ENCODE measurements around the gene KCNQ1OT1.

DNA sequence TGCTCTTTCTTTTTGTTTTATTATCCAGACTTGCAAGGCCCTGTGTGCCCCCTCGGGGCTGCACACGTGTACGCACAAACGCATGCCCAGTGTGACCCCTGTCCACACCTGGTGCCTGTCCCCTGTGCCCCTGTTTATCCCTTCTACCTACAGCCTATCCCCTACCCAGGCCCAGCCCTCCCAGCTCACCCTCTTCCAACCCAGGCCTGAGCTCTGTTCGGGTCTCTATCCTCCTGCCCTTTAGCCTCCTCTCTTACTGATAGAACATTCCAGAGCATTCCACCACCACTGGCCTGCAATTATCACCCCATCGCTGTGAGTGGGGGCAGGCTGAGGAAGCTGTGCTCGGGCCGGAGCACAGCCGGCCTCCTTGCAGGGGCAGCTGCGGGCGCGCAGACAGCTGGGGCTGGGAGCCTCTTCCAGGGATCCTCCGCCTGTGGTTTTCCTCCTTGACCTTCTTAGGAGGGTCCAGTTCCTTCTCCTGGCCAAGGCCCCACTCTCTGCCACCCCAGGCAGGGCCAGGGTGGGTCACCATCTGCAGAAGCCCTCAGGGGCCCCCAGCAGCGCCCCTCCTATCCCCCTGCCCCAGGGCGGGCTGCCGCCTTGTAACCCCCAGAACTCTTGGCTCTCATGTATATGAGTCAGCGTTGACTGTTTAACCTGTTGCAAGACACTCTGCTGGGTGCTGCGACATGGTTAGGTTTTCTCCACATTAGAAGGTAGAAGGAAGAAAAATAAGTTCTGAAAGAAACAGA, 41.8 kb upstream of the KCNQ1OT1 start:
- TF ChIP-seq POLR2AphosphoS5 (IDR thresholded peaks at IDR 0.05) = no peak
- TF ChIP-seq, protein P1, sequence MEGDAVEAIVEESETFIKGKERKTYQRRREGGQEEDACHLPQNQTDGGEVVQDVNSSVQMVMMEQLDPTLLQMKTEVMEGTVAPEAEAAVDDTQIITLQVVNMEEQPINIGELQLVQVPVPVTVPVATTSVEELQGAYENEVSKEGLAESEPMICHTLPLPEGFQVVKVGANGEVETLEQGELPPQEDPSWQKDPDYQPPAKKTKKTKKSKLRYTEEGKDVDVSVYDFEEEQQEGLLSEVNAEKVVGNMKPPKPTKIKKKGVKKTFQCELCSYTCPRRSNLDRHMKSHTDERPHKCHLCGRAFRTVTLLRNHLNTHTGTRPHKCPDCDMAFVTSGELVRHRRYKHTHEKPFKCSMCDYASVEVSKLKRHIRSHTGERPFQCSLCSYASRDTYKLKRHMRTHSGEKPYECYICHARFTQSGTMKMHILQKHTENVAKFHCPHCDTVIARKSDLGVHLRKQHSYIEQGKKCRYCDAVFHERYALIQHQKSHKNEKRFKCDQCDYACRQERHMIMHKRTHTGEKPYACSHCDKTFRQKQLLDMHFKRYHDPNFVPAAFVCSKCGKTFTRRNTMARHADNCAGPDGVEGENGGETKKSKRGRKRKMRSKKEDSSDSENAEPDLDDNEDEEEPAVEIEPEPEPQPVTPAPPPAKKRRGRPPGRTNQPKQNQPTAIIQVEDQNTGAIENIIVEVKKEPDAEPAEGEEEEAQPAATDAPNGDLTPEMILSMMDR (IDR thresholded peaks at IDR 0.05) = no peak
- TF ChIP-seq POLR2A (IDR thresholded peaks at IDR 0.05) = no peak
